Activated CD8-positive, alpha-beta memory T cell treated with anti-CD3 and anti-CD28 coated beads for 36 hours (primary cell): ENCODE measurements around the gene GABBR2. TPM values are rescaled to one million over a fixed set of nuclear protein-coding genes. Genes with fewer than 3 reads are reported as not detected.

Source experiments
- CTCF ChIA-PET: fragments of 350-600 bp; sonication (Branson Sonifier 250); formaldehyde crosslinking; loops from one replicate; lab custom pipeline; 2021; ENCODE audit warnings: antibody characterized with exemption; lab: Charles Lee
- POLR2A ChIA-PET: fragments of 350-600 bp; sonication (Branson Sonifier 250); formaldehyde crosslinking; loops from one replicate; lab custom pipeline; 2021; ENCODE audit warnings: antibody characterized with exemption; lab: Charles Lee
- total RNA-seq, 2 experiments: library from RNA; stranded (reverse); gene quantifications; one replicate each; pipeline ENCODE4 v1.2.3, GENCODE V29; 2021

The GABBR2 gene
- total RNA-seq, 2 experiments from 2014 or later, result not detected

DNA sequence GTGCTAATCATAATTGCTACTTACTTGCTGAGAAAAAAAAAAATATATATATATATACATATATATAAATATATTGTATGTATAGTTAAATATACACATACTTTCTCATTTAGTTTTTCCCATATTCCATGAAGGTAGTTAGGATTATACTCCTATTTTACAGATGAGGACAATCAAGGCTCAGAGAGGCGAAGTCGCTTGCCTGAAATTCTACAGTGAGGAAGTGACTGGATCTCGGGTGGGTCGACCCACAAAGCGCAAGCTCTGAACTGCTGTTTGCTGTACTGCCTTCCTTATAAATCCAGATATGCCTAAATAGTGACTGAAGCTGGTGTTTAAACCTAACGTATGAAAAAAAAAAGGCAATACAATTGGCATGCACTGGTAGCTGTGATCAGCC lies 305.0 kb downstream of the GABBR2 start:
- POLR2A ChIA-PET, result no interaction called here
- CTCF ChIA-PET, result interaction anchor here (0.7 kb wide), 1 partner anchor 316 kb away, joined by 3 read pairs; no protein-coding TSS in a partner anchor

- CTCF ChIA-PET, result no interaction called here
- POLR2A ChIA-PET, result interaction anchor here (0.7 kb wide), 1 partner anchor 252 kb away, joined by 4 read pairs; no protein-coding TSS in a partner anchor
These were observed 306.5 kb downstream of the GABBR2 start for GRCh38 chr9:98402019-98402840.

DNA sequence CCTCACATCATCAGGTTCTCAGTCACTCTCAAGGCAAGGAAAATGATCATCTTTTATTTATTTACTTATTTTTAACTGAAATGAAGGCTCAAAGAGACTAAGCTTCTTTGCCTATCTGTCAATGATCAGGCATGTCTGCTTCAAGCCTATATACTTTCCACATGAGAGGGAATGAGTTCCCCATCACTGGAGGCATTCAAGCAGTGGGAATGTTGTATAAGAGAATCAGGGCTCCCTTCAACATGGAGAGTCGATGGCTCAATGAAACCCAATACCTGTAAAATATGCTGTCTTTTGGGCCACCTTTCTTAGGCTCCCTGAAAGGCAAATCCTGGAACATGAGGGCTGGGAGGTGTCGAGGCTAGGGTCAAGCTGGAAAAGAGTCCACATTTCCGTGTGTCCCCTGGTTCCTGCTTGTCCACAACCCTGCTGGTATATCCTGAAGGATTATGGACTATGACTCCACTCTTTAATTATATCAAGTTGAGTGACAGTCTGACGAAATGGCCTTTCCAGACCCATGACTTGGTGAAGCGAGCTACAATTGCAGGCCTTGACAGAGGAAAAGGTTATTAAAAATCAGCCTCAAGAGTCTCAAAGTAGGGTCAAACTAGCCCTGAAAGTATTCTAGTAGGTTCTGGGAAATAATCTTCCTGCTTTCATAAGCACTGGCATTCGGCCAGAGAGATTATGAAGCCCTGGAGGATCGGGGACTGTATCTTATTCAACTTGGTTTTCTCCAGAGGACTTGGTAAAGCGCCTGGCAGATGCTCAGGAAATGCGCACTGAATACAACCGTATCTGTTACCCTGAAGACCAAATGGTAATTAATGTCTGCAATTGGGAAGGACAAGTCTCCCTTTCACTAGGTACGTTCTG lies 307.4 kb downstream of the GABBR2 start:
- ChIA-PET CTCF (no interaction called here), POLR2A (no interaction called here)

GRCh38 chr9:98399950-98400683 lies 308.6 kb downstream of the GABBR2 start:
- ChIA-PET POLR2A (no interaction called here), CTCF (no interaction called here)

DNA sequence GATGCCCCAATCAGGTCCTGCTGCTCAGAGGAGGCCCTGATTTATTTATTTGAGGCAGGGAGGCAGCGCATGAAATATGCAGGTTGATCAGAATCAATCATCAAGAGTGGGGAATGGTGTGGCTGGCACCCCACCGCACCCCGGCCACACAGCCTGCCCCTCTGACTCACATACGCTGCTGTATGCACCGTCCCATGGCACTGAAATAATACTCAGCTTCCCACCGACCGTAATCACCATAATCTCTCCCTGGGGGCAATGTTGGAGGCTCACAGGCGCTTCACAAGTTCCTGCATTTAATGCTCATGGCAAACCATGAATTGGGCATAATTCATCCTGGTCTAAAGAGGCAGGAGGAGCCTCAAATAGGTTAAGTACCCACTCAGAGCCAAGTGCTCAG lies 312.1 kb downstream of the GABBR2 start:
- ChIA-PET POLR2A (interaction anchor here (0.5 kb wide), 1 partner anchor 236 kb away, joined by 3 read pairs; no protein-coding TSS in a partner anchor), CTCF (no interaction called here)

- POLR2A ChIA-PET, result no interaction called here
- CTCF ChIA-PET, result no interaction called here
These were observed 312.5 kb downstream of the GABBR2 start for GRCh38 chr9:98396236-98396635.

DNA sequence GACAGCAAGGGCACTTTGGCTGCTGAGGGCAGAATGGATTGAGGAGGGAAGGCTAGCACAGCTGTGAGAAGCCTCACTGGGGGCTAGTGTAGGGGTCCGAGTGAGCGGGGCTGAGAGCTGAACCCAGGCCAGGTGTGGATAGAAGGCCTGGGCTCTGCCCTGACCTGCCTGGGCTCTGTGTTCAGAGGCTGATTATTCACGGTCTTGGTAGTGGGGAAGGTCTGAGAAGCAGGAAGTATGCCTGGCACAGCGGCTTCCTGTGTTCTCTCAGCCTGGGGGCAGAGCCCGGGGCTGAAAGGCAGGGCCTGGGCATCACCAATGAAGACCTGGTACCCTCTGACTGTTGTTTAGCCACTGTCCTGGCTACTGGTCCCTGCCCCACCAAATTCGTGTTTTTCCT lies 316.9 kb downstream of the GABBR2 start:
- CTCF ChIA-PET, result no interaction called here
- POLR2A ChIA-PET, result no interaction called here

GRCh38 chr9:98391406-98391805 lies 317.3 kb downstream of the GABBR2 start:
- POLR2A ChIA-PET, result no interaction called here
- CTCF ChIA-PET, result no interaction called here

- ChIA-PET CTCF (no interaction called here), POLR2A (no interaction called here)
These were observed 323.0 kb downstream of the GABBR2 start for GRCh38 chr9:98385751-98386150.

DNA sequence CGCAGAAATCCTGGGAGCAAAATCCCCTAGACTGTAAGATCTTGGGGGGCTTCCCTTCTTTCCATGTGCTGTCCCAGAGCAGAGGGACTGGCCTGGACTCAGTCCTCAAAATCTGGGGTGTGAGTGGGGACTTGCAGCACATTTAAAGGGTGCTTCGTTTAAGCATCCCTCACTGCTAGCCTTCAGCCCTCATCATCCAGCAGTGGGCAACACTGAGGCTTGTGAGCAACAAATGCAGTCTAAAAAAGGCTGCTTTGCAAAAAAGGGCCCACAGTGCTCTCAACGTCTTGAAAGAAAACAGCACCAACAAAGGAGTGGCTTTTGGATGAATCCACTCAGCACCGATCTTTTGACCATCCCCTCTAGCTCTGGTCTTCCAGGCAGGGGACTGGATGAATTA lies 325.0 kb downstream of the GABBR2 start:
- ChIA-PET CTCF (no interaction called here), POLR2A (no interaction called here)

DNA sequence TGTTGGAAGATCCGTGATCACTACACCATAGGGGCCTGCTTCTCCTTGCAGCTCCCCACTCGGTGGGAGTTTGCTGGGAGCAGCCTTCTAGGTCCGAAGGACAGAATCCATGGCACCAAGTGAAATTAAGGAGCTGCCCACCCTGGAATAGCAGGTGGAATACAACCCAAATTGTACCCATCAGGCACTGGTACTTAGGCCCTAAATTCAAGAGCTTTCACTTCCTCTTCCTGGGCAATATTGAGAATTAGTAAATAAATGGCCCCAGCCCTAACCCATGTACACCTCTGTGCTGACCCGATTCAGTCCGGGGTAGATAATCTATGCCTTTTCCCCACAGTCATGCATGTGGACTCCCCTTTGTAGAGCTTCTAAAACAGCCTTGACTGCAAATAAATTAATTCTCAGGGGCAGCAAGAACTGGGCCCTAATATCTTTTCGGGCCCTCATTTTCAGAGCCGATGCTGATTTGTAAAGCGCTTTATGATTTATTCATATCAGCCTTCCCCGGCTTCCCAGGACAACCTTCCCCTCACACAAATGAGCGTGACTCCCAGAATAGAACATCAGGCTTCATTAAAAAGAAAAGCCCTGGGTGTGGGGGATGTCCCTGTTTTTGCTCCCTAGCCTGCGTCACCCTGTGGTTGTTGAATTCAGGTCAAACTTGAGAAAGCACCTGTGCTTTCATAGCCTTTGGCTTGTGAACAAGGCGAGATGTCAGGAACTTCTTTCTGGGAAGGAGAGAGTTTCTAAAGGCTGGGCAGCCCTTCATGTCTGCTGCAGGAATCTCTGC lies 327.2 kb downstream of the GABBR2 start:
- ChIA-PET CTCF (no interaction called here), POLR2A (no interaction called here)

GRCh38 chr9:98380065-98380681 lies 328.6 kb downstream of the GABBR2 start:
- ChIA-PET POLR2A (no interaction called here), CTCF (interaction anchor here (0.6 kb wide), 1 partner anchor 615 kb away, joined by 3 read pairs; no protein-coding TSS in a partner anchor)

DNA sequence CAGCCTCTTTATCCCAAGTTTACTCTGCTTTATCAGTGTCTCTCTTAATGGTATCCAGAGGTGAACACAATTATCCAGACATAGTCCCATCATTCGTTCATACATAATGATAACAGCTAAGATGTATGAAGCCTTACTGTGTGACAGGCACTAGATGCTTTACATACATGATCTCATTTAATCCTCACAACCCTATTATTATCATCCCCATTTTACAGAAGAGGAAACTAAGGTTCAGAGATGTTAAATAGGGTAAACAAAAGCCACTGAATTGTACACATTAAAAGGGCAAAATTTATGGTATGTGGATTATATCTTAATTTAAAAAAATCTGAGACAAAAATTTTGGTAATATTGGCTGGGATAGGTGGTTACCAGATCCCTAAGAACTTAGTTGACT lies 329.2 kb downstream of the GABBR2 start:
- CTCF ChIA-PET, result no interaction called here
- POLR2A ChIA-PET, result no interaction called here

- ChIA-PET POLR2A (no interaction called here), CTCF (no interaction called here)
These were observed 329.9 kb downstream of the GABBR2 start for GRCh38 chr9:98378794-98379193.

DNA sequence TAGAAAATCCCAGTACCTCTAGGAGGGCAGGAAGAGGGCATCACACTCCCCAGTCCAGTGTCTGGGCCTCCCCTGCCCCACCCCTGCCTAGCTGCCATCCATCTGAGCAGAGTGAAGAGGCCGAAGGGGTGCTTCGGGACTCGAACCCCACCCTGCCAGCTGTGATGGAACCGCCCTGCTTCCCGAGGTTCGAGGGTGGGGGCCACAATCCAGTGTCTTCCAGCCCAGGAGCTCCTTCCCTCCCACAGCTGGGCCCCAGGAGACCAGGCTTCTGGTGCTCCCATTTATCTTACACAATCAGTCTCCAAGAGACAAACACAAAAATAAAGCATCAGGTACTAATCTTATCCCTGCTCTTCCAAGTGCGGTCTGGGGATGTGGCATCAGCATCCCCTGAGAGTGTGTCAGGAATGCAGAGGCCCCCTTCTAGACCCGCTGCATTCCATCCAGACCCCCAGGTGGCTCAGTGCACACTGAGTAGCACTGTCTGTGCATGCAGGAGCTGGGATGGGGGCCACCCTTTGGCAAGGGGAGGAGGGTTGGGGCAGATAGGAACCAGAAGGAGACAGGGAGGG lies 330.4 kb downstream of the GABBR2 start:
- POLR2A ChIA-PET, result no interaction called here
- CTCF ChIA-PET, result no interaction called here

DNA sequence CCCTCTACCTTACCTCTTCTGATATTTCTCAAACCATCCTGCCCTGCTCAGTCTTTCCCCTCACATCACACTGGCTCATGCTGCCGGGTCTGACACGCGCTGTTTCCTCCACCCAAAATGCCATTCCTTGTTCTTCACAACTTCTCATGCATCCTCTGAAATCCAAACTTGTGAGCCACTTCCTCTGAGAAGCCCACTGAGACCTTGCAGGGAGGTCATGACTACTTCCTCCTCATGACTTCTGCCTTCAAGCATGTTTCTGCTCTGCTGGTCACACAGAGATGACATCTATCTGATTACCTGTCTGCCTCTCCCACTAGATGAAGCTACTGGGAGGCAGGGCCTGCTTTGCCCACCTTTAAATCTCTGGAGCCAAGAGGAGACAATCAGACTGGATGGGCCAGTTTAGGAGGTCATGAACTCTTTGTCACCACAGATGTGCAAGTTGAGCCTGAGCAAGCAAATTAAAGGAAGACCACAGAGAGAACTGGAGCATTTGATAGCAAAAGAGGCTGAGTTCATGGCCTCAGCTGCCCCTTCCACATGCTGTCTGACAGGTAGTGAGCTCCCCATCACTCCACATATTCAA lies 333.5 kb downstream of the GABBR2 start:
- POLR2A ChIA-PET, result no interaction called here

GRCh38 chr9:98374385-98375051 lies 334.2 kb downstream of the GABBR2 start:
- ChIA-PET POLR2A (no interaction called here), CTCF (interaction anchor here (0.6 kb wide), 1 partner anchor 532 kb away, joined by 5 read pairs; no protein-coding TSS in a partner anchor)

More for the DNA sequence above, 333.5 kb downstream of the GABBR2 start:
- CTCF ChIA-PET, result no interaction called here
